Measurements from ENCODE around the gene INSL3. TPM values are rescaled to one million over a fixed set of nuclear protein-coding genes. Genes with fewer than 3 reads are reported as not detected.
A peak's percentile ranks its signal among the peaks of the same experiment; 100 is the strongest.

Gene INSL3
- total and polyA plus RNA-seq, 2 of the 13 experiments (the other 11 are each of a cell fraction or from before 2014, with no cell fraction given): 0.30 TPM; not detected in 1

GRCh38 chr19:17859533-17860330, 38.4 kb upstream of the INSL3 start, which contains the start of gene RPL18A (continued):
- no peak for TF ChIP-seq ZBTB46 (CRISPR knock-in tag; IDR thresholded peaks at IDR 0.05; ENCODE audit: borderline replicate concordance)
- TF ChIP-seq JUN (CRISPR knock-in tag; IDR thresholded peaks at IDR 0.05): no peak
- TF ChIP-seq WIZ (CRISPR knock-in tag; IDR thresholded peaks at IDR 0.05): peak; percentile 29; the same call in 1 of the 2 replicates
- TF ChIP-seq PCBP2 (optimal IDR thresholded peaks at IDR 0.05; ENCODE audit: low read depth, low read length, poor library complexity, severe bottlenecking): no peak
- TF ChIP-seq ZNF30 (CRISPR knock-in tag; IDR thresholded peaks at IDR 0.05): no peak
- TF ChIP-seq ZNF772 (CRISPR knock-in tag; IDR thresholded peaks at IDR 0.05): no peak
- no peak for TF ChIP-seq PRDM15 (CRISPR knock-in tag; IDR thresholded peaks at IDR 0.05)
- TF ChIP-seq HHEX (CRISPR knock-in tag; IDR thresholded peaks at IDR 0.05): 0 out of 2 replicates have a peak, but pooled peaks have one; percentile 20
- TF ChIP-seq CENPBD1 (CRISPR knock-in tag; IDR thresholded peaks at IDR 0.05; ENCODE audit: borderline replicate concordance, low read depth): no peak; the same call in 1 of the 2 replicates
- no peak; the same call in 1 of the 2 replicates for TF ChIP-seq MLLT10 (CRISPR knock-in tag; IDR thresholded peaks at IDR 0.05)
- no peak for TF ChIP-seq ZNF674 (CRISPR knock-in tag; IDR thresholded peaks at IDR 0.05; ENCODE audit: low read depth)
- no peak for TF ChIP-seq EZH2 (conservative IDR thresholded peaks at IDR 0.05; ENCODE audit: low read depth, low read length)
- TF ChIP-seq ADNP (CRISPR knock-in tag; IDR thresholded peaks at IDR 0.05): no peak
- no peak for TF ChIP-seq TRIM22 (IDR thresholded peaks at IDR 0.05)
- TF ChIP-seq ZNF432 (CRISPR knock-in tag; IDR thresholded peaks at IDR 0.05; ENCODE audit: borderline replicate concordance): no peak
- no peak for TF ChIP-seq SATB2 (CRISPR knock-in tag; IDR thresholded peaks at IDR 0.05)
- peak; percentile 73 for TF ChIP-seq ZNF205 (CRISPR knock-in tag; IDR thresholded peaks at IDR 0.05)
- TF ChIP-seq PCBP1 (IDR thresholded peaks at IDR 0.05; ENCODE audit: borderline replicate concordance, low read depth, low read length): peak; percentile 76; the same call in 1 of the 2 replicates
- peak; percentile 88 for TF ChIP-seq ZFX (CRISPR knock-in tag; IDR thresholded peaks at IDR 0.05; ENCODE audit: low read depth)
- no peak for TF ChIP-seq ZNF615 (CRISPR knock-in tag; IDR thresholded peaks at IDR 0.05; ENCODE audit: borderline replicate concordance)
- 0 out of 2 replicates have a peak, but pooled peaks have one; percentile 13 for TF ChIP-seq NFATC3 (CRISPR knock-in tag; IDR thresholded peaks at IDR 0.05)
